ENCODE results near the gene MKNK1.
"Not testable (repeated sequence)": the region's sequence is repeated elsewhere in the genome, so short reads cannot be mapped to it uniquely, and the experiment has no call there.

The MKNK1 gene

DNA sequence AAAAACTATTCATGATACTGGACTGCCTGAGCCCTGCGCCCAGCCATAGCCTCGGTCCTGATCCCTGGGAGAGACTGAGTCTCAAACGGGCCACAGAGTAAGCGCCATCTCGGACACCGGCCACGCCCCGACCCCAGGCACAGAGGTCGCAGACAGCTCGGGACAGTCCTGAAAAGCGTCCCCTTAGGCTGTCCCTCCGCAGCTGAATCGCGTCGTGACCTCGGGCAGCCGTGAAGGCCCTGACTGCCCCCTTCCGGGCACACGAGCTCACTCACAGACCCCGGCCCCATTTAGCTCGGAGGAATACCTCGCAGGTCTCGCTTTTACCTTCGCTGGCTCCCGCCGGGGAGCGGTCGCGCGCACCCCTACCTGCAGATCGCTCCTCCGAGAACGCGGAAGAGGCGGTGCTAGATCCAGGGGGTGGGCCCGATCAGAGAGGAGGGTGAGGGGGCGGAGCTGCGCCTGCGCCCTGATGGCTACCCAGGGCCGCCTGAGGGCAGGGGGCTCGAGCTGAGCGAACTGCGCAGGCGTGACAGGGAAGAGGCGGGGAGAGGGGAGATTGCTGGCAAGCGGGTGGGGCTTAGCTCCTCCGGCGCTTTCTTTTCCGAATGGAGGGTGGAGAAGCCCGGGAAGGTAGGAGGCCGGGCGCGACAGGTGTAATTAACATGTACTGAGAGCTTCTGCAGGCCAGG, at the start of gene MKNK1:
Gene MKNK1, minus strand, starts transcription at position 411 of the 692 bp plus-strand sequence. CDS start 20,941 bp downstream, outside the sequence.
- DNase-seq (ENCODE audit: low spot score), result peak; percentile 100

DNA sequence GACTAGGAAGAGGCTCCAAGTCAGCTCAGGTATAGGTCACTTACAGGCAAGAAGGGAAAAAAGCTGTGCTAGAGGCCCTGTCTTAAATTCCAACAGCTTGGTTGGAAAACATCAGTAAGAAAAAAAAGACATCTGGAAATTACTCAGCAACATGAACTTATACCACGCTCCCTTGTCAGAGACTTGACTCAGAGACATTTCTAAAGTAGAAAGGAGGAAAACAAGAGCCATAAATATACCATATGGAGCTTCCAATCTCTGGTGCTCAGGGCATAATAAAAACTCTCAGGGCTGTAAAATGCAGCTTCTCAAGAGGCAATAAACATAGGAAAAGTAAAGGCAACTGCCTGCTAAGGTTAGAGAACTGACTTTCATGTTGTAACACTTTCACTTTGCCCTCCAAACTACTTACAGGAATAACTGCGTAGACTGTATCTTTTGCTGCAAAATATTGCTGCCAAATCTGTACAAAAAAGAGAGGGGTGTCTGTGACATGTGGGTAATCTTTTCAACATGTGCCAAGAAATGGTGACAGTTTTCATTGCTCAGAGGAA, 49.4 kb upstream of the MKNK1 start:
- DNase-seq (ENCODE audit: low spot score), result no peak

DNA sequence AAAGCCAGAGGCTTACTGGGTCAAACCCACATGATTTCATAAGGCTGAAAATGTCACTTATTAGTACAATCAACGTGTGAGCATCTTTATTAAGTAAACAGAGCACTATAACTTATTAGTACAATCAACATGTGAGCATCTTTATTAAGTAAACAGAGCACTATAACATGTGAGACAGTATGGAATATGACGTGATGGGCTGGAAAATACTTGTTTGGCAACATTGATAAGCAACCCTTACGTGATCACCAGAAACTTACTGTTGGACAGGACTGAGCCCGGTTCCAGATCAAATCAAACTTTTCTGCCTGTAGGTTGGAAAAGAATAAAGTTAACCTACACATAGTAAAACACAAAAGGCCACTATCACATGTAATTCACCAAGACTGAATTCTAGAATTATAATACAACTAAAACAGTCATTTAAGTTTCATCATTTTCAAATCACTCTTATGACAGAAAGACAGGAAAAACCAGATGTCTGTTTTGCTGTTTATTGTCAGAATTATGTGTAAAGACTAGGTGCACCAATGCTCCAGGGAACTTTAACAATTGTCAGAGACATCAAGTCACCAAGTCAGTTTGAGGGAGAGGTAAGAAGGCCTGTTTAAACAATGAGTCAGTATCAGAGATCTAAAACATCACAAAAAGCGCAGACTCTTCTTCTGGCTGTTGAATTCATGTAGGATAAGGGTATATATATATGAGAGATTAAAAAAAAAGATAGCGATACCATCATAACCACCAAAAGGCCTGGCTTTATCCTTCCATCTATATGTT, 48.4 kb upstream of the MKNK1 start:
- DNase-seq (ENCODE audit: low spot score), result no peak

DNA sequence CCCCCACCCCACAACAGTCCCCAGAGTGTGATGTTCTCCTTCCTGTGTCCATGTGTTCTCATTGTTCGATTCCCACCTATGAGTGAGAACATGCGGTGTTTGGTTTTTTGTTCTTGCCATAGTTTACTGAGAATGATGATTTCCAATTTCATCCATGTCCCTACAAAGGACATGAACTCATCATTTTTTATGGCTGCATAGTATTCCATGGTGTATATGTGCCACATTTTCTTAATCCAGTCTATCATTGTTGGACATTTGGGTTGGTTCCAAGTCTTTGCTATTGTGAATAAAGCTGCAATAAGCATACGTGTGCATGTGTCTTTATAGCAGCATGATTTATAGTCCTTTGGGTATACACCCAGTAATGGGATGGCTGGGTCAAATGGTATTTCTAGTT, 47.1 kb upstream of the MKNK1 start:
- DNase-seq (ENCODE audit: low spot score), result not testable (repeated sequence)

DNA sequence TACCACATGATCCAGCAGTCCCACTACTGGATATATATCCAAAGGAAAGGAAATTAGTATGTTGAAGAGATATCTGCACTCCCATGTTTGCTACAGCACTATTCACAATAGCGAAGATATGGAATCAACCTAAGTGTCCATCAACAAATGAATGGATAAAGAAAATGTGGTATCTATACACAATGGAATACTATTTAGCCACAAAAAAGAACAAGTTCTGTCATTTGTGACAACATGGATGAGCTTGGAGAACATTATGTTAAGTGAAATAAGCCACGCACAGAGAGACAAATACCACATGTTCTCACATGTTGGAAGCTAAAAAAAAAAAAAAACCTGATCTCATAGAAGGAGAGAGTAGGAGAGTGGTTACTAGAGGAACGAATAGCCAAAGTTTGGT, 46.4 kb upstream of the MKNK1 start:
- no peak for DNase-seq (ENCODE audit: low spot score)

DNA sequence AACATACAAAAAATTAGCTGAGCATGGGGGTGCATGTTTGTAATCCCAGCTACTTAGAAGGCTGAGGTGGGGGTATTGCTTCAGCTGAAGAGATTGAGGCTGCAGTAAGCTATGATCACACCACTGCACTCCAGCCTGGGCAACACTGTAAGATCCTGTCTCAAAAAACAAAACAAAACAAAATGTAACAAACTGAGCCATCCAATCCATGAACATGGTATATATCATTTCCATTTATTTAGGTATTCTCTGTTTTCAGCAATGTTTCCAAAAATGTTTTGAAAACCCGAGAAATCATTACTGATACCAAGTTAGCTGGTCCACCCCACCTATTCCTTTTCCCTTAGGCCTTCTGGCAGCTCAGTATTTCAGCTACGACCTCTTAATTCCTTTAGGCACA, 45.7 kb upstream of the MKNK1 start:
- no peak for DNase-seq (ENCODE audit: low spot score)

DNA sequence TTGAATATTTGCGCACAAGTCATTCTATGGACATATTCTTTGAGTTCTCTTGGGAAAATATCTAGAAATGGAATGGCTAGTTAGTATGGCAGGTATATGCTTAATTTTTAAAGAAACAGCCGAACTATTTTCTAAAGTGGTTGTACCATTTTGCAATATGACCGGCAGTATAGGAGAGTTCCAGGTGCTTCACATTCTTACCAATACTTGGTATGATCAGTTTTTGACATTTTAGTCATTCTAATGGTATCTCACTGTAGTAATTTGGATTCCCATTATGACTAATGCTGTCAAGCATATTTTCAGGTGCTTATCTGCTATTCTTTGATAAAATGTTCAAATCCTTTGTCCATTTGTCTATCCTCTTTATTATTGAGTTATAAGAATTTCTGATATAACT, 43.5 kb upstream of the MKNK1 start:
- no peak for DNase-seq (ENCODE audit: low spot score)

DNA sequence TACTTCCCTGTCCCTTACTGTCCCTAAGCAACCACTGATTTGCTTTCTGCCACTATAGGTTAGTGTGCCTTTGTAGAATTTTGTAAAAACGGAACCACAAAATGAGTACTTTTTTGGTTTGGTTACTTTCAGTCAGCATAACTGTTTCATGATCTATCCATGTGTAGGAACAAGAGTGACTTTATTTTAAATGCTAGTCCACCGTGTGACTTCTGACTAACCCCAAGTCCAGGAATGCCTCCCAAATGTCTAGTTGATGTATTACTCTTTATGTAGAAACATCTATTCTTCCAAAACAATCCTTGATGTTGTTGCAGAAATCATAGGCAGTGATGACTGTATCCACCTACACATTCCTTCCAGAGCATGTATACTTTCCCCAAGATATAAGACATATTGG, 42.8 kb upstream of the MKNK1 start:
- DNase-seq (ENCODE audit: low spot score), result no peak

DNA sequence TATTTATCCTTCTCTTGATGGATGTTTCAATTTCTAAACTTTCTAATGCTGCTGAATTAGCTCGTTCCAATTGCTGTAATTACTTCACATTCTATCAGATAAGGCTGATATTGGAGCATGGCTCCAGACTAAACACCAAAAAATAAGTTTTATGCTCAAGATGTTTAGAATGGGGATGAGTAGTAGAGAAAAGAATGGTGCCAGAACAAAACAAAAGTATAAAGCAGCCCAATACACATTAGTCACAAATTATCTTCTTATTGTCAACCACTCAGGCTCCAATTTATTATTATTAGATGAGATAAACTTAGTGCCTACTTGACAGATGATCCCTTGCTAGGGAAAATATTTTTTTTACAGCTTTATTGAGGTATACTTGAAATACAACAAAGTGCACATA, 42.3 kb upstream of the MKNK1 start:
- DNase-seq (ENCODE audit: low spot score), result no peak

DNA sequence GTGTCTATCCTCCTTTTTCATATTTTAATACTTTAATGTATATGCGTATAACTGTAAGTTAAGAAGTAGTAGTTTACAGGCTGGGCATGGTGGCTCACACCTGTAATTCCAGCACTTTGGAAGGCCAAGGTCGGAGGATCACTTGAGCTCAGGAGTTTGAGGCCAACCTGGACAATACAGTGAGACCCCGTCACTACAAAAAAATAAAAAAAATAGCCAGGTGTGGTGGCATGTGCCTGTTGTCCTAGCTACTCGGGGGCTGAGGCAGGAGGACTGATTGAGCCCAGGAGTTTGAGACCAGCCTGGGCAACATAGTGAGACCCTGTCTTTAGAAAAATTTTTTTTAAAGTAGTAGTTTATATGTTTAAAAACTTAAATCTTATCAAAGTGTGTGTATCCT, 41.7 kb upstream of the MKNK1 start:
- no peak for DNase-seq (ENCODE audit: low spot score)

DNA sequence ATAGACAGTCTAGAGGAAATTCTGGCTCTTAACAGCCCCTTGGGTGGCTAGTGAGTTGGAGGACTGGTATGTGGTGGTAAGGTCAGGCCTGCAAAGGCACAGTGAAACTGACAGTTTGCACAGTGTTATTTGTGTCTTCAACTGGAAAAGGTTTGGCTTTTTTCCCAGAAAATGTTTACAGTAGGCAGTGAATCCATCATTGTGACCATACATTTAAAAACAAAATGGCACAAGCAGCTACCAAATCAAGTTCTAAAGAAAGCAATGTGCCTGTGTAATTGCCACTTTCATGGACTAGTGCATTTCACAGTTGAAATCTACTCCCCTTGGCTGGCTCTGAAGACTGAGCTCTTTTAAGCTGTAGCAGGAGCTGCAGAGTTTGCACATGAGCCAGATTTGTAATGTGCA, 39.3 kb upstream of the MKNK1 start:
- DNase-seq (ENCODE audit: low spot score), result peak; percentile 30

DNA sequence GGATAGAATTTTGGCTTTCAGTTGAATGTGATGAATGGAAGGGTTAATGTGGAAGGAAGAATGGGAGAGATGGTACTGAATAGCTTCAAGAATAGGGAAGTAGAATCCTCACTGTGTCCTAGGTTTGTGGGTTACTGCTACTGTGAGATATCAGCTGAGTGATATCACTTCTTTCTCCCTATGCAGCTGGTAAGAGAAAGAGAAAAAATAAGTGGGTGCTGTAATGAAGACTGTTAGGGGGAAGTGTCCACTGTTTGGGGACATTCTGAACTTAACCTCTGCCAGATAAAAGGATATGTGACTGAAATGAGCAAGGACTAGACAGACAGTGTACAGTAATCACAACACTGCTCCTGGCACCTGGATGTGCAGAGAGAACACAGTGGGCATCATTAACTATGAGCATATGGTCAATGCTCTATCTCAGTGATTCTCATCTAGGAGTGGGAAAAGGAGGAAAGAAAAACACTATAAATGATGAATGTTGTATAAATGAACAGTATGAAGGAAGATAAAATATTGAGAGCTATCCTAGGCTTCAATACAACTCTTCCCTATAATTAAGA, 38.1 kb upstream of the MKNK1 start:
- DNase-seq (ENCODE audit: low spot score), result no peak

DNA sequence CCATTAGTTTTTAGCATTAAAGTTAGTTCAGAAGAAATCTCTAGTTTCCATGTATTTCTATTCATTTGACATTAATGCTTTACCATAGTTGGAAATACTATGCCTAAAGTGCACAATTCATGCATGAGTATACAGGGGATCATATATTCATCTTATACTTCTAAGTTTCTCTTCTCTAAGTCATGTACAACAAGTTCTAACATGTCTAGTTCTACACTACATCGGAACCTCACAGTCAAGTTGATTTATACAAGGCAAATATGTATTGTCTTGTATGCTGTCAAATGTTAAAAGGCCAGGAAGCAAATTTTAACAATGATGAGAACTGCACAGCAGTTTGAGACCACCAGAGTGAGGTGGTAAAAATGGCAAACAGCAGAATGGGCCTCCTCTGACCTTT, 35.5 kb upstream of the MKNK1 start:
- DNase-seq (ENCODE audit: low spot score), result no peak

DNA sequence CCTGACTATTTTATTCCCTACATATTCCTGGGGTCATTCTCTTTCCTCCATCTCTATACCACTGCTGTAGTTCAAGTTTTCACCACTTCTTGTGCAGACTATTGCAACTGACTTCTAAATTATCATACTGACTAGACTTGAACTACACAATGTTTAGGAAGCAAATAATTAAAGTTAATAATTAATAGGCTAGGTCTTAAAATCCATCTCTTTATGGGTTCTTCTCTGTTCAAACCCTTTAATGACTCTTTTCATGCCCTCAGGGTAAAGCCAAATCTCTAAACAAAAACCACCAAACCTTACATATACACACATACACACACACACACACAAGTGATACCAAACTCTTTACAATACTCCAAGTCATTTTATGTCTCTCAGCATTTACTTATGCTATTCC, 34.9 kb upstream of the MKNK1 start:
- no peak for DNase-seq (ENCODE audit: low spot score)

DNA sequence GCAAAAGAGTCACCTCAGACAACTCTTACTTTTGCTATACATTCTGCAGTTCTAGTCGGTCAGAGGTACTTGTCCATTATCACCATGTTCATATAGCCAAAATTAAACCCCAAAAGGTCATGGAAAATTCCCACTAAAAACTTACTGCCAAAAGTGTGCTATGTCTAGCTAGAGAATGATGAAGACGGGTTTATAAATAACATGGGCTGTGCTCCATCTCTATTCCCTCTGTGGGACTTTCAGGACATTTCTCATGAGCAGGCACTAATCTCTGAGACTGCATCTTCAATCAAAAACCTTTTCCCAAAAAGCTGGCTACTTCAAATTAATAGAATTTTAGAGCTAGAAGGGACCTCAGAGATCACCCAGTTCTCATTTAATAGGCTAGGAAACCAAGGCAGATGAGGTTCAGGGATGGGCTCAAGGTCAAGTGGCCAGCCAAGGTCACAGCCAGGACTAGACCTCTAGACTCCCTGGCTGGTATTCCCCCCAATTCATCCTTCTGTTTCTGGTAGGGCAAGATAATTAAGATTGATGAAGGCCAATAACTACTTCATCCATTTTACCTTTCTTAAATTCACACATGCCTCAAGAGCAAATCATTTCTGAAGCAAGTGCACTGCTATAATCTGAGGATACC, 33.5 kb upstream of the MKNK1 start:
- DNase-seq (ENCODE audit: low spot score), result no peak

DNA sequence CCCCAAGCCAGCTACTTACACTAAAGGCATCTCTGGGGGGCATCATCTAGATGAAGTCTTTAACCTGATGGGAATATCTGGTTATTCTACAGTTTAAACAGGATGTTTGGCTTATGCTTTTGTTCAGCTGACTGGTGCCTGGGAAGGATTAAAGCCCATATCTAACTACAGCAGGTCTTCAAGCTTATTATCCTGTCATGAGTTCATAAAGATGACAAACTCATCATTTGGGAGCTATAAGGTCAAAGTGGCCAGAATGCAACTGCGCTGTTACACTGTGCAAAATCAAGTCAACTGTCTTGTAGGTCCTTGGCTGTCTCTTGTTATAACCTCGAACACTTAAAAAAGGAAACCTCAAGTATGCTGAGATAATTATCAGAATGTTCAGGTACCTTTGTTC, 31.1 kb upstream of the MKNK1 start:
- no peak for DNase-seq (ENCODE audit: low spot score)

DNA sequence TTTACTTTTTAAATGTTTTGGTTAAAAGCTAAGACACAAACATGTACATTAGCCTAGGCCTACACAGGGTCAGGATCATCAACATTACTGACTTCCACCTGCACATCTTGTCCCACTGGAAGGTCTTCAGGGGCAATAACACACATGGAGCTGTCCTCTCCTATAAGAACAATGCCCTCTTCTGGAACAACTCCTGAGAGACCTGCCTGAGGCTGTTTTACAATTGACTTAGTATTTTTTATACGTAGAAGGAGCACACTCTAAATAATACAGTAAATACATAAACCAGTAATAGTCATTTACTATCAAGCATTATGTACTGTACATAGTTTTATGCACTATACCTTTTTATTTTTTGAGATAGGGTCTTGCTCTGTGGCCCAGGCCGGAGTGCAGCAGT, 26.7 kb upstream of the MKNK1 start:
- no peak for DNase-seq (ENCODE audit: low spot score)

DNA sequence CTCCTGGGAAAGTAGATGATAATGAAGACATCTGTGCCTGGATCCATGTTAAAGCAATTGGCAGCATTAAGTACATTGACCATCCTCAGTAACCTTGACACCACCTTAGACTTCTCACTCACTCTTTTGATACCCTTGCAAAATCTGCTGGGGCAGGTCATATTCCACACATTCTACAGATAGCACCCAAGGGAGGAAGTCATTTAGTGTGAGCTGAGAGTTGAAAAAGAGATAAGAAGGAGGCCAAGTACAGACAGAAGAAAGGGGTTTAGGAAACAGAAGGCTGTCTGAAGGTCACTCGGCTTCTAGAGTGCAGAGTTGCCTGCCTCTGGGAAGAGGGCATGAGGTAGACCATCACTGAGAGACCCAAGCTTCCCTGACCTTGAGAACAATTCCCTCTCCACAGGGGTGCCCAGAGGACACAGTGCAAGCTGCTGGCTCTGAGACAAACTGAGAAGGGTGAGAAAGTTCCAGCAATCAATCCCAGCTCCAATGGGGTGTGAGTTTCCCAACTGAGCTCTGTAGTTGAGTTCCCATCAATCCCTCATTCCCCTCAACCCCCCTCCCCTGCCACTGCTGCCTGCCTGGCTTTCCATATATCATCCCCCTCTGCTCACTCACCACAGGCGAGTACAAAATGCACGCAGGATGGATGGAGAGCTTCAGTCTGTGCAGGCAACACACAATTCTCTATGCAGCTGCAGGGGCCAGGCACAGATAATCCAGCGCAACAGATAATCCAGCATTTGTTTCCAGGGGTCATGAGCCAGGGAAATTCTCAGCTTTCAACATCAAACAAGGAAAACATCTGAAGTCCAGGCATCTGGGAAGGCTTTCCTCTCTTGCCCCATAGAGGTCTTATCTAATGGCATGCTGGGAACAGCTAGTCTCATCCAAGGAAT, 19.9 kb upstream of the MKNK1 start:
- peak; percentile 22 for DNase-seq (ENCODE audit: low spot score)

DNA sequence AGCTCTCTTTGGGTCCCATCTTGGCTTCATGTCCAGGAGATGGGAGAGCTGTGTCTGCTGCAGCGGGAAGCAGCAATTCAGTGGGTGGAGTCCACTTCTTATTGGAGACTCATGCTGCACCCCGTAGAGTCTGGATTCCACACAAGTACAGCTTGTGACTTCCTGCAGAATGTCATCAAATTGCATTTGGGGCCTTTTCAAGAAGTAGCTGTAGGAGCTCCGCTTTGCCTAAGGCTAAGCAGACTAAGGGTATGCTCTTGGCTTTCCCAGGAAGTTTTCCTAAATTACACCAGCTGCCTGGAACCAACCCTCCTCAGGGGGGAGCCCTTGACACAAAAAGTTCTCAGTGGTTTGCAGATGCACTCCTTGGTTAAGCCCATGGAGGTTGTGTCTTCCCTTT, 18.3 kb upstream of the MKNK1 start:
- peak; percentile 47 for DNase-seq (ENCODE audit: low spot score)

DNA sequence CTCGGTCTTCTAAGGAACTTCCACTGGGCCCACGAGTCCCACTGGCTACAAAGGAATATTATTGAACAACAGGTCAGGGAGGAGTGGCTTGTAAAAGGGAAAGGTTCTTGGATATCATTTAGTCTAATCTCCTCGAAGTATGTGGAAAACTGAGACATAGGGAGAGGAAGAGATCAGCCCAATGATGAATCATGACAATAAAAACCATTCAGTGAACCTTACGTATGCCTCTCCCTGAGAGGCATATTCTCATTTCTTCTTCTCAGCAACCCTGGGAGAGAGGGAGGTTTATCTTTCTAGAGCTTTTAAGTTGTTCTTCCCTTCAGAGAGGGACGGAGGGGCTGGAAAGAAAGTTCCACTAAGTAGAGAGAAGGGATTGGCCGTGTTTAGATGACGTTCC, 17.9 kb upstream of the MKNK1 start:
- no peak for DNase-seq (ENCODE audit: low spot score)

DNA sequence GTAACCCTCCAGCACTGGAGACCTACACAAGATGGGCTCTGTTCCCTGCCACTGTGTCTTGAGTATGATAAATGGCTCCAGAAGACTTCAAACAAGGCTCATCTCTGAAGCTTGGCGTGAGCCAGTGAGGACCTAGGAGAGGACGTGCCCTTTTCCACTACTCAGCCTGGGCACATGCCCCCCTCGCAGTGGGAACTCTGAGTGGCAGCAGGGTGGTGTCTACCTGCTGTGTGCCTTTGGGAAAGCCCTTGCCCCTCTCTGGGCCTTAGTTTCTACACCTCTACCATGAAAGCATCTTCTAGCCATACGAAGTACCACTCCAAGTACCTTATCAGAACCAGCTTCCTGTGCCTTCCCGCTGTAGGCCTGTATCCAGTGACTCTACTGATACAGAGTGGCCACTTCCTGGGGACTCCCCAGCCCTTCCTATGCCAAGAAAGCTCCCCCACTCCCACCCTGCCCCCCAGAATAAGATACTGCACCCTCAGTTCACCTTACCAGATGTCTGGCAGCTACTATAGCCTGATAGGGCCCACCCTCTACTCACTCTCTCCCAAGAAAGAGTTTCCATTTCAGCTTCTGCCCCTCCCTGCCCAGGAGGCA, 15.7 kb upstream of the MKNK1 start:
- DNase-seq (ENCODE audit: low spot score), result no peak
